Anterior cingulate cortex (tissue), 58 donors: ENCODE results near the gene ENO2.
"Not testable (repeated sequence)": the region's sequence is repeated elsewhere in the genome, so short reads cannot be mapped to it uniquely, and the experiment has no call there.

Source experiments
- DNase-seq, 58 donors: peaks; one replicate each; lab custom pipeline; 2025; lab: John Stamatoyannopoulos, UW

Gene ENO2

GRCh38 chr12:6914246-6914946 is at the start of gene ENO2:
TSS of gene ENO2 (plus strand) at chr12:6914580. CDS start at chr12:6915833, 1,253 bp downstream.
- peak in 55 of 58 donors; percentile 19 to 91 (median 77) for DNase-seq

- not testable (repeated sequence) for DNase-seq
Measured at GRCh38 chr12:6865307-6865706, 49.1 kb upstream of the ENO2 start.

- no peak for DNase-seq
Measured at GRCh38 chr12:6866163-6866919, 48.0 kb upstream of the ENO2 start.

DNA sequence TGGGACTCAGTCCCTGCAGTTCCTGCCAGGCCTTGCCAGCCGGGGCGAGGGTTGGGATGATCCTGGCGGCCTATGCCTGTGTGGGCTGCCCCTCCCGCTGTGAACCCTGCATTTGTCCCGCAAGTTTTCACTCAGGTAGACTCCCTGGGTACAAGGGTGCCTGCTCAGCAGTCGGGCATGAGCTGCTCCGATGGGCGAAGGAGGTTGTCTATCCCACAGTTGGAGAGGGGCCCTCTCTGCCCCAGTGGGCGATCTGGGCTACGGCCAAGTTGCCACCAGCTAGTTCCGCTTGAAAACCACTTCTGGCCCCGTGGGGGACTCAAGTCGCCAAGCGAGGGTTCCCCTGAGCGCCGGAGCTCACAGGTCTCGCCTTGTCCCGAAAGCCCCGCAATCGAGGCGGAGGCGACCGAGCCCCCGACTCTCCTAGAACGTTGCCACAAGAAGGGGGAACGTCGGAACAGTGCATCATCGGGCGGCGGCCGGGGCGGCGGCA is 47.4 kb upstream of the ENO2 start:
- peak in 15 of 58 donors; percentile 22 to 81 (median 56) for DNase-seq

DNA sequence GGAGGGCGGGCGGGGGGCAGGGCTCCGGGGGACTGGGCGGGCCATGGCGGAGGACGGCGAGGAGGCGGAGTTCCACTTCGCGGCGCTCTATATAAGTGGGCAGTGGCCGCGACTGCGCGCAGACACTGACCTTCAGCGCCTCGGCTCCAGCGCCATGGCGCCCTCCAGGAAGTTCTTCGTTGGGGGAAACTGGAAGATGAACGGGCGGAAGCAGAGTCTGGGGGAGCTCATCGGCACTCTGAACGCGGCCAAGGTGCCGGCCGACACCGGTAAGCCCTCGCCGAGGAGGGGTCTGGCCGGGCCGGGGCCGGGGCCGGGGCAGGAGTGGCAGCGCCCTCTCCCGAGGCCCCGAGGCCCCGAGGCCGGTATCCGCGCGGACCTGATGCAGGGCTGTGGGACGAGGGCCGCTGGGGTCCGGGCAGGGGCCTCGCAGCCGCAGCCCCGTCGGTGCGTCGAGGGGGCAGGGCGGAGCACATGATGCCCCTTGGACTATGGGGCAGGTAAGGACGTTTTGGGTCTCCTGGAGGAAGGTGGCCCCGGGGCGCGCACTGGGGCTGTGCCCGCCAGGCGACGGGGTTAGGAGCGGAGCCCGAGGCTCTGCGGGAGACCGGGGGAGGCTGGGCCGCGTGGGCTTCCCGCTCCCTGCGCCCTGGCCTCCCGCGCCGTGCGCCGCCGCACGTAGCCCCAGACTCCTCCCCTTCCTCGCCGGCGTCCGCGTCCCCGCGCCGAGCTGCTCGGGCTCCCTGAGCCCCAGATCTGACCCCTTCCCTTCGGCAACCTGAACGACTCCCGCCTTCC is 46.8 kb upstream of the ENO2 start, which contains the start of gene TPI1:
Gene TPI1, plus strand, starts transcription at position 119 of the 798 bp plus-strand sequence. Its CDS starts 36 bp downstream, at position 155.
- peak in 57 of 58 donors; percentile 15 to 92 (median 80) for DNase-seq

DNA sequence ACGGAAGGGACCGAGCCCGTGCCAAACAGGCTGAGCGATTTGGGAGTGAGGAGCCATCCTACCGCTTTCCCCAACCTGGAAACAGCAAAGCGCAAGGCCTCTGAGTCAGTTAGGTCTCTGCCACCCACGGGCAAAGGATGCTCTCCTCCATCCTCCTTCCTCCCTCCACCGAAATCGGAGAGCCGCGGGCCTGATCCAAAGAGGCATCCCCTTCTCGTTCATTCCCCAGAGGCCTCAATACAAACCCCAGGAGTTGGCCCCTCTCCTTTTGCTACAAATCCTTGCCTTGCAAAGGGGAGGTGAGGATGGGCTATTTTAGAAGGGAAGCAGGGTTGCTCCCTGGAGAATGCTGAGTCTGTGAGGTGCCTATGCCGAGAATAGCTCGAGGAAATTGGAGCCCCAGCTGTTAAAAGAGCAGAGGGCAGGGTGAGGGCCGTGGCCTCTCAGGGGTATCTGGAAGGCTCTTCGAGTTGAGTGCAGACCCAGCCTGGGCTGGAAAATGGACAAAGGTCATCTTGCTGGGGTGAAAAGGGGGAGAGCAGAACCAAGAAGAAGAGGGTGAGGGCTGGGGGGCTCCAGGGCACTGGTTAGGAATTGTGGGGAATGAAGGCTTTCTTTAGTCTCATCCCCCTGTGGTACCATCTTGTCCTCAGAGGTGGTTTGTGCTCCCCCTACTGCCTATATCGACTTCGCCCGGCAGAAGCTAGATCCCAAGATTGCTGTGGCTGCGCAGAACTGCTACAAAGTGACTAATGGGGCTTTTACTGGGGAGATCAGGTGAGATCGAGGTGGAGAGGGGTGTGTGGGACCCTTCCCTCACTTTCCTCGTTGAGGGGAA is 46.0 kb upstream of the ENO2 start:
- peak in 7 of 58 donors; percentile 3 to 58 (median 17) for DNase-seq

DNA sequence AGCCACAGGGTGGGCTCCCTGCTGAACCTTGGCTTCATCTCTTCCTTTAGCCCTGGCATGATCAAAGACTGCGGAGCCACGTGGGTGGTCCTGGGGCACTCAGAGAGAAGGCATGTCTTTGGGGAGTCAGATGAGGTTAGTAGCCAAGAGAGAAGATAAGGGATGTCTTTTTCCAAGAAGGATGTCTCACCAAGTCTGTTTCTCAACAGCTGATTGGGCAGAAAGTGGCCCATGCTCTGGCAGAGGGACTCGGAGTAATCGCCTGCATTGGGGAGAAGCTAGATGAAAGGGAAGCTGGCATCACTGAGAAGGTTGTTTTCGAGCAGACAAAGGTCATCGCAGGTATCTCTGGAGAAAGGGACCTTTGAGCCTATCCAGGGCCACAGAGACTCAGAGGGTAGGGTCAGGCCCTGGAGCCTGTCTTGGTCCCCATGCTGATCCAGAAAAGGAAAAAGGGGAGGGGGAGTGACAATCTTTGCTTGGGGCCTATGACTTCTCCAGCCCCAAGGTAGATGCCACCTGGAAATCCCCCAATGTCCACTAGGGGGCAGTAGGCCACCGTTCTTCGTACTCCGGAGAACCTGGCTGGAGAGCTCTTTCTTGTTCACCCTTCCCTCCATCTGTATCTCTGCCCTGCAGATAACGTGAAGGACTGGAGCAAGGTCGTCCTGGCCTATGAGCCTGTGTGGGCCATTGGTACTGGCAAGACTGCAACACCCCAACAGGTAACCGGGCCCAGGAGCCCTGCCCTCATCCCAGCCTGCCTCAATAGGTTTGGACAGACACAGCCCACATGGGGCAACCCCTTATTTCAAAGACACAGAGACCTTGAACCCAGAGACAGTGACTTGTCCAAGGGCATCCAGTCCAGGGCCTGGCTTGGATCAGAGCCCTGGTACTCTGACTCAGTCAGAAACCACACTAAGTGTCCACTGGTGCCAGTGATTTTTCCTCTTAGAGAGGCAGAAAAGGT is 45.0 kb upstream of the ENO2 start:
- peak in 53 of 58 donors; percentile 4 to 82 (median 49) for DNase-seq

DNA sequence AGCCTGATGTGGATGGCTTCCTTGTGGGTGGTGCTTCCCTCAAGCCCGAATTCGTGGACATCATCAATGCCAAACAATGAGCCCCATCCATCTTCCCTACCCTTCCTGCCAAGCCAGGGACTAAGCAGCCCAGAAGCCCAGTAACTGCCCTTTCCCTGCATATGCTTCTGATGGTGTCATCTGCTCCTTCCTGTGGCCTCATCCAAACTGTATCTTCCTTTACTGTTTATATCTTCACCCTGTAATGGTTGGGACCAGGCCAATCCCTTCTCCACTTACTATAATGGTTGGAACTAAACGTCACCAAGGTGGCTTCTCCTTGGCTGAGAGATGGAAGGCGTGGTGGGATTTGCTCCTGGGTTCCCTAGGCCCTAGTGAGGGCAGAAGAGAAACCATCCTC is 44.1 kb upstream of the ENO2 start:
- not testable (repeated sequence) for DNase-seq

GRCh38 chr12:6871052-6871957 is 43.1 kb upstream of the ENO2 start:
- peak in 6 of 58 donors; percentile 6 to 10 (median 8) for DNase-seq

GRCh38 chr12:6872073-6873048 is 42.0 kb upstream of the ENO2 start:
- DNase-seq = peak in 57 of 58 donors; percentile 3 to 82 (median 65)

DNA sequence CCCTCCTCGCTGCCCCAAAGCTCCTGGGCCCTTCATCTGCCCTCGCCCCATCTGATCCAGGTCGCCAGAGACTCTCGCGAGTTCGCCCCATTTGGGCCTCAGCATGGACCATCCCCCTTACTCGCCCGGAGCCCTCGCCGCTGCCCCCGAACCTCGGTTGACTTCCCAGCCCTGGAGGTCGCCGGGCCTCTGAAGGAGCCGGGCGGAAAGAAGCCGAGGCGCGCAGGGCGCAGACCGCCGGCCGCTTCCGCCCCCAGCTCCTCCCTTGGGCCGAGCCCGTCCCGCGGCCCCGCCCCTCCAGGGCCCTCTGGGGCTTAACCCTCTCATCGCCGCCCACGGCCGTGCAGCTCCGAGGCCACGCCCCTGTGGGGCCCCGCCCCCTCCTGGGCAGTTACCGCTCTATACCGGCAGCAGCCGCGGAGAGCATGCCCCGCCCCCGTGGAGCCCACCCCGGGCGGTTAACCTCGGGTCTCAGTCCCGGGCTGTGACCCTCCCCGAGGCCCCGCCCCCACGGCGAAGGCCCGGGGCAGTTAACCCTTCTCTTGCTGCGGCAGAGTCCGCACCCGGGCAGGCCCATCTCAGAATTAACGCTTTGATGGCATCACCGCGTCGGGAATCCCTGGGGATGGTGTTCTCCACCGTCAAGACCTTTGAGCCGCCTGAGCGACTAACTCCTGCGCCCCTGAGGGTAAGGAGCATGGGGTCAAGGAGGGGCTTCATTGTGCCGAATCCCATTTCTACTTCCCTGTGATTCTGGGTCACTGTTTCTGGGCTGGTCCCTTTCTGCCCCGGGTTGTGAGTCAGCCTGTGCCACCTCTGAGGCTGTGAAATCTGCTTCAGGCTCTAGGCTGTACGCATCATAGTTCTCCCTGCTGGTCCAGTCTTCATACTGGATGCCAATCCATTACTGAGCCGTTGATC is 41.0 kb upstream of the ENO2 start, which contains the start of gene SPSB2:
Gene SPSB2, minus strand, starts transcription at position 210 of the 921 bp plus-strand sequence. CDS start 402 bp downstream, outside the sequence.
- DNase-seq = peak; percentile 37 to 96 (median 88)

GRCh38 chr12:6874015-6874368 is 40.4 kb upstream of the ENO2 start:
- DNase-seq = not testable (repeated sequence)

- DNase-seq = not testable (repeated sequence)
Measured at GRCh38 chr12:6879824-6880223, 34.6 kb upstream of the ENO2 start.

DNA sequence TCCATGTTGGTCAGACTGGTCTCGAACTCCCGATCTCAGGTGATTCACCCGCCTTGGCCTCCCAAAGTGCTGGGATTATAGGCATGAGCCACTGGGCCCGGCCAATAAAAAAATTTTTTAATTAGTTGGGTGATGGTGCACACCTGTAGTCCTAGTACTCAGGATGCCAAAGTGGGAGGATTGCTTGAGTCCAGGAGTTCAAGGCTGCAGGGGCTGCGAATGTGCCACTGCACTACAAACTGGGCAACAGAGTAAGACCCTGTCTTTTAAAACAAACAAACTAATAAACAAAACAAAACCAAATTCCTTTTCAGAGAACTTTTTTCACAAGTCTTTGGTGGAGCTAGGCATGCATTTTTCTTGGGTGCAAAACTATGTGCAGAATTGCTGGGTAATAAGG is 31.1 kb upstream of the ENO2 start:
- DNase-seq = no peak

- DNase-seq = no peak
Measured at GRCh38 chr12:6883683-6884082, 30.7 kb upstream of the ENO2 start.
